Fibroblast of the aortic adventitia (primary cell): ENCODE data around the gene WFDC8. TPM values are rescaled to one million over a fixed set of nuclear protein-coding genes. Genes with fewer than 3 reads are reported as not detected.
"Not testable (repeated sequence)": the region's sequence is repeated elsewhere in the genome, so short reads cannot be mapped to it uniquely, and the experiment has no call there.

Experiments
- DNase-seq: peaks from one replicate; pipeline ENCODE4 v3.0.0-alpha.2; 2010; ENCODE audit warnings: low read depth
- H3K4me3 ChIP-seq: 2 replicates; pipeline ENCODE4 v1.5.1; 2011; ENCODE audit warnings: low read depth, mild to moderate bottlenecking, control low read depth, low read length, moderate library complexity
- CTCF ChIP-seq: IDR thresholded peaks from 2 replicates; pipeline ENCODE4 v1.5.1; 2011; ENCODE audit warnings: mild to moderate bottlenecking, low read length, control low read depth, inconsistent platforms; ENCODE audit not compliant: insufficient read depth
- total RNA-seq: library from RNA; depleted of rRNA; stranded (reverse); fragments of >200 nt; gene quantifications from 2 replicates; pipeline ENCODE4 v1.2.3, GENCODE V29; 2012; ENCODE audit warnings: low replicate concordance

WFDC8 gene
- total RNA-seq, 1 donor, result not detected

- peak; percentile 36 for DNase-seq
- no peak for TF ChIP-seq CTCF
- no peak overlapping the region for H3K4me3 ChIP-seq
Measured at GRCh38 chr20:45581702-45582101, 2.6 kb upstream of the WFDC8 start.

GRCh38 chr20:45578231-45578630 lies 853 bp downstream of the WFDC8 start:
- no peak for DNase-seq
- H3K4me3 ChIP-seq, result no peak overlapping the region
- TF ChIP-seq CTCF, result no peak

GRCh38 chr20:45576995-45577394 lies 2.1 kb downstream of the WFDC8 start:
- DNase-seq, result peak; percentile 28
- TF ChIP-seq CTCF, result no peak
- H3K4me3 ChIP-seq, result no peak overlapping the region

- H3K4me3 ChIP-seq, result no peak overlapping the region
- no peak for DNase-seq
- no peak for TF ChIP-seq CTCF
Measured at GRCh38 chr20:45575931-45576330, 3.2 kb downstream of the WFDC8 start.

- not testable (repeated sequence) for DNase-seq, H3K4me3 ChIP-seq
Measured at GRCh38 chr20:45569650-45570049, 9.4 kb downstream of the WFDC8 start.

GRCh38 chr20:45564760-45565276 lies 14.3 kb downstream of the WFDC8 start:
- H3K4me3 ChIP-seq, result no peak overlapping the region
- no peak for TF ChIP-seq CTCF
- DNase-seq, result no peak

- DNase-seq, result no peak
- TF ChIP-seq CTCF, result no peak
- H3K4me3 ChIP-seq, result no peak overlapping the region
Measured at GRCh38 chr20:45555198-45555597, 23.9 kb downstream of the WFDC8 start.
